H1 (cell line): ENCODE data around the gene ST14. TPM values are rescaled to one million over a fixed set of nuclear protein-coding genes. Genes with fewer than 3 reads are reported as not detected.
A peak's percentile ranks its signal among the peaks of the same experiment; 100 is the strongest.

Experiments
- CTCF ChIA-PET: fragments of 300-600 bp; sonication (Branson Sonifier 250); formaldehyde crosslinking; loops from one replicate; lab custom pipeline; 2021; ENCODE audit not compliant: partially characterized antibody; lab: Charles Lee
- POLR2A ChIA-PET: fragments of 300-600 bp; sonication (Branson Sonifier 250); formaldehyde crosslinking; loops from one replicate; lab custom pipeline; 2021; ENCODE audit warnings: inconsistent platforms; ENCODE audit not compliant: partially characterized antibody; lab: Charles Lee
- DNase-seq, 2 experiments: peaks; one replicate each; pipeline versions ENCODE4 v3.0.0 to v3.0.0-alpha.2; 2010 to 2022; ENCODE audit warnings: low spot score in 2 of 2, low read depth in 1 of 2, mixed read lengths in 1 of 2
- FAIRE-seq: peaks from 2 replicates; lab custom pipeline; 2011; peaks lifted over from hg19 to GRCh38; lab: Jason Lieb, UNC
- H2AFZ ChIP-seq: 2 replicates; pipeline ENCODE4 v1.8.1; 2012; ENCODE audit warnings: low read length, inconsistent platforms
- H2AK5ac ChIP-seq: 2 replicates; pipeline ENCODE4 v1.6.1; 2013; ENCODE audit warnings: low read depth, low read length
- H2BK120ac ChIP-seq: replicated peaks from 2 replicates; pipeline ENCODE3; 2013; ENCODE audit warnings: low read depth, low read length, inconsistent platforms
- H2BK12ac ChIP-seq: 2 replicates; pipeline ENCODE4 v1.6.1; 2013; ENCODE audit warnings: low read depth, low read length
- H2BK15ac ChIP-seq: 2 replicates; pipeline ENCODE4 v1.6.1; 2013; ENCODE audit warnings: low read length
- H2BK20ac ChIP-seq: 2 replicates; pipeline ENCODE4 v1.6.1; 2013; ENCODE audit warnings: low read length
- H2BK5ac ChIP-seq: 2 replicates; pipeline ENCODE4 v1.6.1; 2013; ENCODE audit warnings: low read depth, low read length
- H3K14ac ChIP-seq: 2 replicates; pipeline ENCODE4 v1.6.1; 2013; ENCODE audit warnings: inconsistent platforms; ENCODE audit not compliant: insufficient read length
- H3K18ac ChIP-seq: 2 replicates; pipeline ENCODE4 v1.6.1; 2013; ENCODE audit warnings: low read length; ENCODE audit errors: extremely low read depth
- H3K23ac ChIP-seq: 2 replicates; pipeline ENCODE4 v1.6.1; 2013; ENCODE audit warnings: inconsistent platforms; ENCODE audit not compliant: insufficient read length
- H3K23me2 ChIP-seq: 2 replicates; pipeline ENCODE4 v1.6.1; 2013; ENCODE audit warnings: low read depth, low read length
- H3K27ac ChIP-seq: 2 replicates; pipeline ENCODE4 v1.6.1; 2011; ENCODE audit warnings: low read depth, low read length, inconsistent platforms
- H3K27me3 ChIP-seq, 4 experiments: replicated peaks in 1 of 4; 1 replicate in 1 of 4; 2 replicates in 3 of 4; pipeline versions ENCODE4 v1.6.1 to v1.8.1; 2011 to 2013; ENCODE audit warnings: low read length in 3 of 4, mild to moderate bottlenecking in 3 of 4, inconsistent platforms in 2 of 4, mixed read lengths in 2 of 4, moderate library complexity in 1 of 4; ENCODE audit not compliant: control insufficient read depth in 3 of 4, insufficient read depth in 3 of 4; ENCODE audit errors: extremely low read depth in 1 of 4
- H3K36me3 ChIP-seq, 4 experiments: 2 replicates each; pipeline versions ENCODE4 v1.6.1 to v1.8.1; 2011 to 2013; ENCODE audit warnings: mild to moderate bottlenecking in 4 of 4, low read length in 3 of 4, moderate library complexity in 2 of 4, control low read depth in 1 of 4, inconsistent platforms in 1 of 4; ENCODE audit not compliant: insufficient read depth in 4 of 4, control insufficient read depth in 2 of 4
- H3K4ac ChIP-seq: replicated peaks from 2 replicates; pipeline ENCODE3; 2013; ENCODE audit warnings: low read length, low read depth, mixed read lengths, inconsistent platforms; ENCODE audit not compliant: insufficient read length
- H3K4me1 ChIP-seq, 4 experiments: replicated peaks in 1 of 4; 1 replicate in 1 of 4; 2 replicates in 3 of 4; pipeline versions ENCODE4 v1.6.1 to v1.8.1; 2011 to 2013; ENCODE audit warnings: low read length in 3 of 4, inconsistent platforms in 2 of 4, mixed read lengths in 1 of 4; ENCODE audit not compliant: insufficient read depth in 4 of 4, control insufficient read depth in 3 of 4
- H3K4me2 ChIP-seq, 2 experiments: 2 replicates each; pipeline versions ENCODE4 v1.6.1 to v1.8.1; 2011 to 2013; ENCODE audit warnings: low read depth in 2 of 2, low read length in 2 of 2, control low read depth in 1 of 2, inconsistent platforms in 1 of 2, mild to moderate bottlenecking in 1 of 2; ENCODE audit not compliant: insufficient read depth in 1 of 2
- H3K4me3 ChIP-seq, 4 experiments: fragments of 200-600, 300-600 bp in 1 of 4; sonication (generic), shearing (Covaris generic), sonication (Bioruptor Twin) in 1 of 4; 2 replicates each; pipeline versions ENCODE4 v1.5.1 to v1.8.1; 2011 to 2016; ENCODE audit warnings: low read length in 4 of 4, low read depth in 3 of 4, control low read depth in 2 of 4, inconsistent platforms in 2 of 4, mild to moderate bottlenecking in 2 of 4, mixed read lengths in 1 of 4, moderate library complexity in 1 of 4; ENCODE audit not compliant: insufficient read depth in 2 of 4; ENCODE audit errors: extremely low read depth in 1 of 4
- H3K56ac ChIP-seq: replicated peaks from 2 replicates; pipeline ENCODE3; 2013; ENCODE audit warnings: low read depth, mild to moderate bottlenecking, mixed read lengths, low read length, inconsistent platforms; ENCODE audit not compliant: insufficient read length
- H3K79me1 ChIP-seq: 2 replicates; pipeline ENCODE4 v1.6.1; 2013; ENCODE audit warnings: low read depth, low read length, control low read depth
- H3K79me2 ChIP-seq, 2 experiments: 2 replicates each; pipeline versions ENCODE4 v1.6.1 to v1.8.1; 2012 to 2013; ENCODE audit warnings: low read length in 2 of 2, mild to moderate bottlenecking in 2 of 2, inconsistent platforms in 1 of 2; ENCODE audit not compliant: insufficient read depth in 2 of 2, control insufficient read depth in 1 of 2
- H3K9ac ChIP-seq, 4 experiments: replicated peaks in 1 of 4; 1 replicate in 1 of 4; 2 replicates in 3 of 4; pipeline versions ENCODE4 v1.6.1 to v1.8.1; 2011 to 2013; ENCODE audit warnings: low read depth in 3 of 4, low read length in 3 of 4, control low read depth in 2 of 4, mild to moderate bottlenecking in 2 of 4, moderate library complexity in 2 of 4, inconsistent platforms in 1 of 4; ENCODE audit errors: extremely low read depth in 1 of 4
- H3K9me3 ChIP-seq, 2 experiments: 2 replicates each; pipeline versions ENCODE4 v1.6.1 to v1.8.1; 2012 to 2013; ENCODE audit warnings: mild to moderate bottlenecking in 2 of 2, moderate library complexity in 2 of 2, control low read depth in 1 of 2, inconsistent platforms in 1 of 2, low read depth in 1 of 2, low read length in 1 of 2, mixed read lengths in 1 of 2; ENCODE audit not compliant: insufficient read depth in 2 of 2
- H4K20me1 ChIP-seq, 2 experiments: replicated peaks in 1 of 2; 2 replicates each; pipeline versions ENCODE3 to v1.8.1; 2011 to 2013; ENCODE audit warnings: inconsistent platforms in 2 of 2, low read length in 2 of 2, mild to moderate bottlenecking in 1 of 2; ENCODE audit not compliant: insufficient read depth in 2 of 2, control insufficient read depth in 1 of 2
- H4K5ac ChIP-seq: 2 replicates; pipeline ENCODE4 v1.6.1; 2013; ENCODE audit warnings: low read length, low read depth, mixed read lengths, inconsistent platforms; ENCODE audit not compliant: insufficient read length
- H4K8ac ChIP-seq: 2 replicates; pipeline ENCODE4 v1.8.0; 2013; ENCODE audit warnings: mild to moderate bottlenecking, moderate library complexity, low read length, inconsistent platforms; ENCODE audit not compliant: insufficient read depth; ENCODE audit errors: extremely low read depth
- H4K91ac ChIP-seq: replicated peaks from 2 replicates; pipeline ENCODE3; 2013; ENCODE audit warnings: low read length, mixed read lengths, inconsistent platforms; ENCODE audit not compliant: insufficient read length
- ASH2L ChIP-seq: fragments of 200-600, 300-600 bp; sonication (generic); IDR thresholded peaks from one replicate; pipeline ENCODE4 v1.7.1; 2017; ENCODE audit warnings: low read length
- CTBP2 ChIP-seq: IDR thresholded peaks from 2 replicates; pipeline ENCODE4 v1.7.0; 2011; ENCODE audit warnings: borderline replicate concordance, mild to moderate bottlenecking, moderate library complexity, mixed read lengths, low read length; ENCODE audit not compliant: insufficient read depth, insufficient read length
- EP300 ChIP-seq, 2 experiments: IDR thresholded peaks; 1 replicate in 1 of 2; 2 replicates in 1 of 2; pipeline ENCODE4 v1.6.1; 2011 to 2012; ENCODE audit warnings: low read depth in 2 of 2, low read length in 2 of 2, mild to moderate bottlenecking in 2 of 2, borderline replicate concordance in 1 of 2, inconsistent platforms in 1 of 2, moderate library complexity in 1 of 2
- GABPA ChIP-seq: IDR thresholded peaks from 2 replicates; pipeline ENCODE4 v1.6.1; 2011; ENCODE audit warnings: mild to moderate bottlenecking, low read length, moderate library complexity, borderline replicate concordance; ENCODE audit not compliant: insufficient read depth
- MAFK ChIP-seq: IDR thresholded peaks from 2 replicates; pipeline ENCODE4 v1.6.1; 2012; ENCODE audit warnings: low read depth, mild to moderate bottlenecking, improper control_type of control experiment, low read length
- NRF1 ChIP-seq: IDR thresholded peaks from 2 replicates; pipeline ENCODE4 v1.6.1; 2011; ENCODE audit warnings: mild to moderate bottlenecking, low read depth, low read length, improper control_type of control experiment
- SIN3A ChIP-seq, 2 experiments: IDR thresholded peaks in 1 of 2; conservative IDR thresholded peaks in 1 of 2; 2 replicates each; pipeline ENCODE4 v1.6.1; 2011 to 2012; ENCODE audit warnings: low read length in 2 of 2, improper control_type of control experiment in 1 of 2, low read depth in 1 of 2, mild to moderate bottlenecking in 1 of 2
- SIX5 ChIP-seq: IDR thresholded peaks from 2 replicates; pipeline ENCODE4 v1.6.1; 2011; ENCODE audit warnings: mild to moderate bottlenecking, low read depth, low read length
- TBP ChIP-seq: IDR thresholded peaks from 2 replicates; pipeline ENCODE4 v1.6.1; 2011; ENCODE audit warnings: low read depth, low read length, improper control_type of control experiment
- WGBS, 2 experiments: shearing (Covaris generic) in 1 of 2; methylation state at CpG; one replicate each; pipeline versions ENCODE4 v1.1.6 to v1.1.7; 2013 to 2015; ENCODE audit warnings: low lambda C conversion rate in 2 of 2, mixed read lengths in 2 of 2, inconsistent platforms in 1 of 2, low coverage in 1 of 2, missing lambda C conversion rate in 1 of 2; ENCODE audit not compliant: insufficient replicate concordance in 2 of 2, insufficient coverage in 1 of 2, insufficient read length in 1 of 2; ENCODE audit errors: extremely low coverage in 1 of 2, missing lambda C conversion rate in 1 of 2; 5-methylcytosine and 5-hydroxymethylcytosine counted together
- polyA plus RNA-seq, 7 experiments: library from polyadenylated mRNA; depleted of rRNA in 3 of 7; stranded (reverse) in 5 of 7; unstranded in 2 of 7; fragments of >200 nt in 5 of 7; fragments of 200-250 nt in 2 of 7; gene quantifications; 1 replicate in 5 of 7; 2 replicates in 1 of 7; 4 replicates in 1 of 7; pipeline versions ENCODE4 v1.2.1 to v1.2.3, GENCODE V29; 2011 to 2013; ENCODE audit warnings: missing spikeins in 2 of 7, mixed read lengths in 2 of 7
- total RNA-seq: library from RNA; stranded (reverse); fragmentation: NEBNext Ultra II Directional; extraction: Animal tissue kit (Norgen Biotek cat#: 25700); gene quantifications from 2 replicates; pipeline ENCODE4 v1.2.1, GENCODE V29; 2021
- TF ChIP-seq, protein P1 (sequence below): IDR thresholded peaks from 2 replicates; pipeline ENCODE4 v1.6.1; 2011; ENCODE audit warnings: low read length, improper control_type of control experiment
- TF ChIP-seq, protein P2 (sequence below): IDR thresholded peaks from 2 replicates; pipeline ENCODE4 v1.6.1; 2012; ENCODE audit warnings: inconsistent platforms

ST14 gene
- total and polyA plus RNA-seq, 2 of the 8 experiments (the other 6 are each of a cell fraction or from before 2014, with no cell fraction given), result 22.4 to 24.9 TPM

GRCh38 chr11:130218501-130219070 is 59.0 kb downstream of the ST14 start:
- no peak overlapping the region for H2BK20ac ChIP-seq
- CTCF ChIA-PET, result interaction anchor here (1.0 kb wide), 1 partner anchor 644 kb away, joined by 4 read pairs; no protein-coding TSS in a partner anchor
- peaks cover 0 to 12% (median 10%) of the 10 kb centered on the region in 4 experiments; a peak in 6 of 7 replicates for H3K4me1 ChIP-seq
- H2BK12ac ChIP-seq, result no peak overlapping the region
- no peak overlapping the region for H2BK15ac ChIP-seq
- H3K27me3 ChIP-seq, result no peaks in the 10 kb centered on the region
- no peak overlapping the region; the same call in 1 of the 2 replicates for H2BK5ac ChIP-seq
- no peaks in the 10 kb centered on the region for H3K79me1 ChIP-seq
- H3K4me3 ChIP-seq, result no peak overlapping the region
- H3K4ac ChIP-seq, result peak overlapping the region; percentile 73
- H3K9ac ChIP-seq, result no peak overlapping the region
- no peak overlapping the region for H3K18ac ChIP-seq
- no peaks in the 10 kb centered on the region; a peak in 1 of 8 replicates for H3K36me3 ChIP-seq
- H3K79me2 ChIP-seq, result no peaks in the 10 kb centered on the region
- no peak overlapping the region for H3K27ac ChIP-seq
- H4K91ac ChIP-seq, result no peak overlapping the region
- no peak overlapping the region for H3K56ac ChIP-seq
- FAIRE-seq, result no peak
- DNase-seq, result peak in 1 of 2 experiments; percentile 44
- no peak overlapping the region for H3K4me2 ChIP-seq
- no peak overlapping the region for H3K14ac ChIP-seq
- POLR2A ChIA-PET, result interaction anchor here (1.2 to 3.3 kb wide), 3 partner anchors 9 to 165 kb away, joined by 3 to 13 read pairs (median 3); no protein-coding TSS in a partner anchor
- no peaks in the 10 kb centered on the region; a peak in 1 of 4 replicates for H3K9me3 ChIP-seq
- no peak overlapping the region for H2AFZ ChIP-seq
- H2BK120ac ChIP-seq, result no peak overlapping the region
- WGBS, 2 experiments, result 92% methylated on average over 14 of the region's 14 CpGs; no CpG with 5 or more reads in 1 of the 2 experiments
- no peak overlapping the region for H4K5ac ChIP-seq
- peak overlapping the region; percentile 60 for H2AK5ac ChIP-seq
- H3K23ac ChIP-seq, result no peak overlapping the region
- H4K20me1 ChIP-seq, result peaks cover 0 to 3% of the 10 kb centered on the region in 2 experiments
- no peak overlapping the region for H4K8ac ChIP-seq
- no peaks in the 10 kb centered on the region for H3K23me2 ChIP-seq
- TF ChIP-seq, protein P1, sequence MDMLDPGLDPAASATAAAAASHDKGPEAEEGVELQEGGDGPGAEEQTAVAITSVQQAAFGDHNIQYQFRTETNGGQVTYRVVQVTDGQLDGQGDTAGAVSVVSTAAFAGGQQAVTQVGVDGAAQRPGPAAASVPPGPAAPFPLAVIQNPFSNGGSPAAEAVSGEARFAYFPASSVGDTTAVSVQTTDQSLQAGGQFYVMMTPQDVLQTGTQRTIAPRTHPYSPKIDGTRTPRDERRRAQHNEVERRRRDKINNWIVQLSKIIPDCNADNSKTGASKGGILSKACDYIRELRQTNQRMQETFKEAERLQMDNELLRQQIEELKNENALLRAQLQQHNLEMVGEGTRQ, result no peak
- TF ChIP-seq NRF1, result no peak
- TF ChIP-seq, protein P2, sequence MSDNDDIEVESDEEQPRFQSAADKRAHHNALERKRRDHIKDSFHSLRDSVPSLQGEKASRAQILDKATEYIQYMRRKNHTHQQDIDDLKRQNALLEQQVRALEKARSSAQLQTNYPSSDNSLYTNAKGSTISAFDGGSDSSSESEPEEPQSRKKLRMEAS, result no peak
- no peak for TF ChIP-seq TBP
- no peak for TF ChIP-seq SIN3A (conservative IDR thresholded peaks at IDR 0.05 in 1 of 2, IDR thresholded peaks at IDR 0.05 in 1 of 2; ENCODE audit: low read depth in 1 of 2, low read length in 2 of 2)
- TF ChIP-seq SIX5, result no peak
- TF ChIP-seq MAFK, result no peak
- no peak for TF ChIP-seq CTBP2
- no peak for TF ChIP-seq EP300 (IDR thresholded peaks at IDR 0.05; ENCODE audit: borderline replicate concordance in 1 of 2, low read depth in 2 of 2, low read length in 2 of 2)
- TF ChIP-seq GABPA, result no peak
- TF ChIP-seq ASH2L, result no peak
